Mesenchymal stem cell (in vitro differentiated cells and primary cell): ENCODE measurements around the gene EVX2.

Source experiments
- DNase-seq: peaks from one replicate; pipeline ENCODE4 v3.0.0-alpha.2; 2013
- H2AFZ ChIP-seq: one replicate; pipeline ENCODE4 v1.6.1; 2013; ENCODE audit warnings: low read depth, mild to moderate bottlenecking, control low read depth, inconsistent platforms, low read length, moderate library complexity
- H2AK5ac ChIP-seq: 2 replicates; pipeline ENCODE4 v1.6.1; 2013; ENCODE audit warnings: low read length, moderate library complexity, mild to moderate bottlenecking, inconsistent platforms; ENCODE audit not compliant: severe bottlenecking
- H2BK120ac ChIP-seq: one replicate; pipeline ENCODE4 v1.6.1; 2013; ENCODE audit warnings: low read depth, mild to moderate bottlenecking, inconsistent platforms, low read length, moderate library complexity
- H2BK12ac ChIP-seq, 2 experiments: one replicate each; pipeline ENCODE4 v1.6.1; 2013; ENCODE audit warnings: inconsistent platforms in 2 of 2, low read length in 2 of 2, mild to moderate bottlenecking in 2 of 2, moderate library complexity in 2 of 2, control low read depth in 1 of 2
- H2BK15ac ChIP-seq: one replicate; pipeline ENCODE4 v1.6.1; 2013; ENCODE audit warnings: mild to moderate bottlenecking, low read depth, inconsistent platforms; ENCODE audit not compliant: poor library complexity, severe bottlenecking
- H2BK5ac ChIP-seq: 2 replicates; pipeline ENCODE4 v1.6.1; 2013; ENCODE audit warnings: low read depth, mild to moderate bottlenecking, low read length, control low read depth, inconsistent platforms; ENCODE audit not compliant: poor library complexity, severe bottlenecking
- H3K14ac ChIP-seq, 2 experiments: one replicate each; pipeline ENCODE4 v1.6.1; 2013; ENCODE audit warnings: inconsistent platforms in 2 of 2, low read length in 2 of 2, control low read depth in 1 of 2, mild to moderate bottlenecking in 1 of 2, moderate library complexity in 1 of 2
- H3K18ac ChIP-seq, 2 experiments: one replicate each; pipeline ENCODE4 v1.6.1; 2013; ENCODE audit warnings: inconsistent platforms in 2 of 2, low read length in 2 of 2, control low read depth in 1 of 2, low read depth in 1 of 2, mild to moderate bottlenecking in 1 of 2
- H3K23ac ChIP-seq, 2 experiments: one replicate each; pipeline ENCODE4 v1.6.1; 2013; ENCODE audit warnings: inconsistent platforms in 2 of 2, low read length in 2 of 2, mild to moderate bottlenecking in 2 of 2, moderate library complexity in 2 of 2, control low read depth in 1 of 2
- H3K27ac ChIP-seq: 2 replicates; pipeline ENCODE4 v1.5.1; 2013; ENCODE audit warnings: mild to moderate bottlenecking, moderate library complexity, low read length, control low read depth, inconsistent platforms; ENCODE audit not compliant: poor library complexity, severe bottlenecking
- H3K27me3 ChIP-seq, 2 experiments: 2 replicates each; pipeline versions ENCODE4 v1.6.1 to v1.7.0; 2013; ENCODE audit warnings: low read length in 2 of 2, mild to moderate bottlenecking in 2 of 2, moderate library complexity in 2 of 2, control low read depth in 1 of 2, inconsistent platforms in 1 of 2; ENCODE audit not compliant: control insufficient read depth in 1 of 2, insufficient read depth in 1 of 2
- H3K36me3 ChIP-seq, 2 experiments: 2 replicates each; pipeline versions ENCODE4 v1.6.1 to v1.7.0; 2013; ENCODE audit warnings: low read length in 2 of 2, control low read depth in 1 of 2, inconsistent platforms in 1 of 2, low read depth in 1 of 2, mild to moderate bottlenecking in 1 of 2; ENCODE audit not compliant: insufficient read depth in 2 of 2, control insufficient read depth in 1 of 2
- H3K4ac ChIP-seq, 2 experiments: one replicate each; pipeline ENCODE4 v1.6.1; 2013; ENCODE audit warnings: inconsistent platforms in 2 of 2, low read length in 2 of 2, mild to moderate bottlenecking in 2 of 2, moderate library complexity in 2 of 2, control low read depth in 1 of 2, low read depth in 1 of 2
- H3K4me1 ChIP-seq: 2 replicates; pipeline ENCODE4 v1.6.1; 2013; ENCODE audit warnings: low read depth, low read length, control low read depth; ENCODE audit not compliant: control insufficient read depth, insufficient read depth
- H3K4me2 ChIP-seq: 2 replicates; pipeline ENCODE4 v1.6.1; 2013; ENCODE audit warnings: low read length, mild to moderate bottlenecking, inconsistent platforms; ENCODE audit not compliant: poor library complexity, severe bottlenecking
- H3K4me3 ChIP-seq, 2 experiments: 2 replicates each; pipeline versions ENCODE4 v1.5.1 to v1.7.0; 2013; ENCODE audit warnings: low read length in 2 of 2, mild to moderate bottlenecking in 2 of 2, control low read depth in 1 of 2, low read depth in 1 of 2; ENCODE audit not compliant: insufficient read depth in 1 of 2
- H3K79me1 ChIP-seq: replicated peaks from 2 replicates; pipeline ENCODE4 v1.6.1; 2013; ENCODE audit warnings: mild to moderate bottlenecking, control low read depth, low read length, inconsistent platforms; ENCODE audit not compliant: poor library complexity, severe bottlenecking
- H3K9ac ChIP-seq: 2 replicates; pipeline ENCODE4 v1.7.0; 2013; ENCODE audit warnings: mild to moderate bottlenecking, low read length, moderate library complexity
- H3K9me3 ChIP-seq: 2 replicates; pipeline ENCODE4 v1.7.0; 2013; ENCODE audit warnings: mild to moderate bottlenecking, low read length; ENCODE audit not compliant: control insufficient read depth
- H4K8ac ChIP-seq: one replicate; pipeline ENCODE4 v1.6.1; 2013; ENCODE audit warnings: inconsistent platforms, mild to moderate bottlenecking, low read length, moderate library complexity
- H4K91ac ChIP-seq: one replicate; pipeline ENCODE4 v1.6.1; 2013; ENCODE audit warnings: mild to moderate bottlenecking, low read length, inconsistent platforms
- WGBS: methylation state at CpG from one replicate; pipeline ENCODE4 v1.1.7; 2013; ENCODE audit warnings: mixed read lengths; 5-methylcytosine and 5-hydroxymethylcytosine counted together

The EVX2 gene

DNA sequence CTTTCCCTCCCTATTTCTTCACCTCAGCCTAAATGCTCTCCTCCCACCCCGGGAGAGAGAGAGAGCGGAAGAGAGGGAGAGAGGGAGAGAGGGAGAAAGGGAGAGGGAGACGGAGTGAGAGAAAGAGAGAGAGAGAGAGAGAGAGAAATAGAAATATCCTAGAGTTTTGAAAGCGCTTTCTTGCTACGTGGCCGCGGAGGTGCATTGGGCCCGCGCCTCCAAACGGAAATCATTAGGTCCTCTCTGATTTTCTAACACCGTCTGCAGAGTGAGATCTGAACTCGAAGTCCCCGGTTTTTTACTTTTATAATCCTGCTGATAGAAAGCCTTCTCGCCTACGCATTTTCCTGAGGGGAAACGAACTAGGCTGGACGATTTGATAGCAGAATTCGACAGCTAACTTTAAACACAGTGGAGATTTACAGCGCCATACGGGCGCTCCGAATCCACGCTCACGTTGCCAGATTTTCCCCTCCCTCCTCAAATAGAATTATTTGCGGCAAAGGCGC lies 903 bp upstream of the EVX2 start:
- no peak overlapping the region for H3K4me3 ChIP-seq
- H3K27me3 ChIP-seq = peaks cover 95 to 97% of the 10 kb centered on the region in 2 experiments
- DNase-seq = no peak
- H4K8ac ChIP-seq = no peak overlapping the region
- no peak overlapping the region for H3K23ac ChIP-seq
- no peak overlapping the region for H3K4me2 ChIP-seq
- no peak overlapping the region for H2BK12ac ChIP-seq
- H3K27ac ChIP-seq = no peak overlapping the region
- no peak overlapping the region for H3K9ac ChIP-seq
- no peak overlapping the region for H3K14ac ChIP-seq
- H3K9me3 ChIP-seq = no peaks in the 10 kb centered on the region
- no peak overlapping the region for H2BK15ac ChIP-seq
- 1% methylated on average over 26 of the region's 26 CpGs for WGBS
- no peak overlapping the region for H2AK5ac ChIP-seq
- H2BK5ac ChIP-seq = no peak overlapping the region
- H4K91ac ChIP-seq = no peak overlapping the region
- H2BK120ac ChIP-seq = no peak overlapping the region
- peaks cover 0 to 3% of the 10 kb centered on the region in 2 experiments for H3K36me3 ChIP-seq
- no peak overlapping the region for H3K18ac ChIP-seq
- peaks cover 34% of the 10 kb centered on the region for H3K4me1 ChIP-seq
- H2AFZ ChIP-seq = no peak overlapping the region
- no peaks in the 10 kb centered on the region for H3K79me1 ChIP-seq
- H3K4ac ChIP-seq = no peak overlapping the region

DNA sequence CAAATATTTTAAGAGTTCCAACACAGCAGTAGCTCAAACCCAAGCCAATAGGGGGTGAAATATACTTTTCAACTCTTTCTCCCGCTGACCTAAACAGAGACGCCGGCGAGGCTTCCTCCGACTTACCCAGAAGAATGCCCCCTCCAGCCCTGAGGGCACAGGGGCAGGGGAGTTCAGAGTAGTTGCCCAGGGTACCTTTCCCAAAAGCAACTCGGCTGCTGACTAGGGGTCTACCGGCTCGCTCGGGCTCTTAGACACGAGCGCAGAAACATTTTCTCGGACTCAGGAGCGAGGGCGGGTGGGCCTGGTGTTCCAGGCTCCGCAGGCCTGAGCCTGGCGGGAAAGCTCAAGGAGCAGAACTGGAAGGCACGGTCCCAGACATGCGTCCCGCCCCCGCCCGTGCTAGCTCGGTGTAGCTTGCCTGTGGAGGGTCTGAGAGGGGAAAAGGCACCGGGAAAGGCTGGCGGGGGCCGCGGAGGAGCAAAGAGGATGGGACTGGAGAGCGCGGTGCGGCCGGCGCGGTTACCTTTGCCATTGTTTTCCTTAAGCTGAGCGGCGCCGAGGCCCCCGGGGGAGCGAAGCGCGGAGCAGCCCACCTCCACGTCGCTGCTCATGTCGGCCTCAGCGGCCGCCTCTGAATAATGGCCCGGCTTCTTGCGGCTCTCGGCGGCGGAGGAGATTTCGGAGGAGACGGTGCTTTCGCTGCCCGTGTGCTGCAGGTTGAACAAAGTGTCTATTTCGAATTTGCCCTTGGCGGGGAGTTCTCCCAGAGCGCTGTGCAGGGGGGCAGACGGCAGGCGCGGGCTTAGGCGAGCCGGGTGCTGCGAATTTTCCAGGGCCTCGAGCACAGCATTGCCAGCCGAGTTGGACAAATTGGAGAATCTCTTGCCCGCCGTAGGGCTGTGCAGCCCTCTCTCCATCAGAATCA lies 674 bp downstream of the EVX2 start:
- no peak overlapping the region for H3K4ac ChIP-seq
- no peak overlapping the region for H4K91ac ChIP-seq
- H3K27ac ChIP-seq = no peak overlapping the region
- no peak overlapping the region for H4K8ac ChIP-seq
- DNase-seq = no peak
- H3K4me2 ChIP-seq = no peak overlapping the region
- H3K23ac ChIP-seq = no peak overlapping the region
- no peak overlapping the region for H2AK5ac ChIP-seq
- H2BK5ac ChIP-seq = no peak overlapping the region
- H3K79me1 ChIP-seq = no peaks in the 10 kb centered on the region
- no peak overlapping the region for H2BK12ac ChIP-seq
- H3K9me3 ChIP-seq = no peaks in the 10 kb centered on the region
- H2BK120ac ChIP-seq = no peak overlapping the region
- no peak overlapping the region for H2BK15ac ChIP-seq
- no peak overlapping the region for H3K9ac ChIP-seq
- no peak overlapping the region for H3K14ac ChIP-seq
- peak overlapping the region in 1 of 2 experiments; percentile 24 for H3K4me3 ChIP-seq
- peaks cover 0 to 3% of the 10 kb centered on the region in 2 experiments for H3K36me3 ChIP-seq
- peaks cover 36% of the 10 kb centered on the region for H3K4me1 ChIP-seq
- no peak overlapping the region for H3K18ac ChIP-seq
- no peak overlapping the region for H2AFZ ChIP-seq
- WGBS = 2% methylated on average over 66 of the region's 66 CpGs
- H3K27me3 ChIP-seq = peaks cover 96 to 97% of the 10 kb centered on the region in 2 experiments

- Histone ChIP-seq H2AFZ (no peak overlapping the region), H2BK120ac (no peak overlapping the region), H3K14ac (no peak overlapping the region), H2BK15ac (no peak overlapping the region), H3K4me2 (no peak overlapping the region), H3K4me3 (no peak overlapping the region), H3K9me3 (no peaks in the 10 kb centered on the region), H2BK12ac (no peak overlapping the region), H2AK5ac (no peak overlapping the region), H3K36me3 (peaks cover 0 to 3% of the 10 kb centered on the region in 2 experiments), H4K8ac (peak overlapping the region; percentile 28), H3K27me3 (peaks cover 91 to 95% of the 10 kb centered on the region in 2 experiments), H3K4me1 (peaks cover 32% of the 10 kb centered on the region), H3K4ac (no peak overlapping the region), H3K79me1 (no peaks in the 10 kb centered on the region), H3K23ac (no peak overlapping the region), H4K91ac (no peak overlapping the region), H3K9ac (no peak overlapping the region), H3K18ac (no peak overlapping the region), H3K27ac (no peak overlapping the region), H2BK5ac (no peak overlapping the region)
- WGBS = 2% methylated on average over 8 of the region's 10 CpGs
- DNase-seq = no peak
Observed at GRCh38 chr2:176082525-176082823, 1.3 kb downstream of the EVX2 start.

DNA sequence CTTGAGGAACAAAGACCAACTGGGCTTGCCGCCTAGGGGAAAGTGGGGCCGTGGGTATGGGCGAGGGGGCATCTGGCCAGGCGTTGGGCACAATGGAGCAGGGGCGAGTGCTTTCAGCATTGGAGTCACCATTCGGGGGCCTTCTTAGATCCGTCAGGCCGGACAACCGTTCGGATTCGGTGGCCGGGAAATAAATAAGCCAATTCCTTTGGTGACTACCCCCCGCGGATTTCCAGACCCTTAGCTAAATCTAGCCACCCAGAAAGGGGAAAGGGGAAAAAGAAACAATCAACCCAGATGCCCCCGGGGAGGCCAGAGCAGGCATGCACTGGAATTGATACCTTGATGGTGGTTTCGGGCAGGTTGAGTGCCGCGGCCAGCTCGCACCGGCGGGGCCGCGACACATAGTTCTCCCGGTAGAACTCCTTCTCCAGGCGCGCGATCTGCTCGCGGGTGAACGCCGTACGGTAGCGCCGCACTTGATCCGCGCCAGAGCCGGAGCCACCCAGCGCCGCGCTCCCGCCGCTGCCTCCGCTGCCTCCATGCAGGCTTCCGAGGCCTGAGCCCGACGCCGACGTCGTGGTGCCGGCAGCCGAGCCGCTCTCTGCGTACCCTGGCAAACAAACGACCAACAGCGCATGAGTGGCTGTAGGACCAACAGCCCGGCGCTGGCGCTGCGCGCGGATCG lies 1.8 kb downstream of the EVX2 start:
- Histone ChIP-seq H2AK5ac (no peak overlapping the region), H2BK5ac (no peak overlapping the region), H4K91ac (no peak overlapping the region), H2BK15ac (peak overlapping the region; percentile 48), H3K27ac (no peak overlapping the region), H3K4me3 (no peak overlapping the region), H3K4me2 (peak overlapping the region; percentile 29), H3K23ac (peak overlapping the region in 1 of 2 experiments; percentile 52), H3K4ac (no peak overlapping the region), H2BK120ac (no peak overlapping the region), H2AFZ (no peak overlapping the region), H3K4me1 (peaks cover 32% of the 10 kb centered on the region), H4K8ac (peak overlapping the region; percentile 28), H3K79me1 (no peaks in the 10 kb centered on the region), H3K36me3 (peaks cover 0 to 3% of the 10 kb centered on the region in 2 experiments), H3K18ac (no peak overlapping the region), H2BK12ac (no peak overlapping the region), H3K9me3 (no peaks in the 10 kb centered on the region), H3K9ac (no peak overlapping the region), H3K14ac (no peak overlapping the region), H3K27me3 (peaks cover 88 to 95% of the 10 kb centered on the region in 2 experiments)
- no peak for DNase-seq
- WGBS = 2% methylated on average over 58 of the region's 62 CpGs
